ENCODE measurements around the gene ZFP42. TPM values are rescaled to one million over a fixed set of nuclear protein-coding genes. Genes with fewer than 3 reads are reported as not detected.

Gene ZFP42
- total RNA-seq (under 0.01 TPM), polyA plus RNA-seq (ENCODE audit: insufficient read depth in 1 of 8, insufficient read length in 8 of 8, low replicate concordance in 1 of 8) (under 1 TPM; 0.05 to 0.40 (median 0.10) TPM)
- long read RNA-seq, donor 1 = 0 reads
- long read RNA-seq, donor 2 = 0 reads
- long read RNA-seq, donor 3 = 0 reads
- long read RNA-seq, donor 4 = 0 reads
- long read RNA-seq, donor 5 = 0 reads
- long read RNA-seq, donor 6 = 0 reads
- long read RNA-seq, donor 7 = 0 reads
- long read RNA-seq, donor 8 = 0 reads
- long read RNA-seq, donor 9 = 0 reads
- long read RNA-seq, donor 10 = 0 reads
- long read RNA-seq, donor 11 = 0 reads

DNA sequence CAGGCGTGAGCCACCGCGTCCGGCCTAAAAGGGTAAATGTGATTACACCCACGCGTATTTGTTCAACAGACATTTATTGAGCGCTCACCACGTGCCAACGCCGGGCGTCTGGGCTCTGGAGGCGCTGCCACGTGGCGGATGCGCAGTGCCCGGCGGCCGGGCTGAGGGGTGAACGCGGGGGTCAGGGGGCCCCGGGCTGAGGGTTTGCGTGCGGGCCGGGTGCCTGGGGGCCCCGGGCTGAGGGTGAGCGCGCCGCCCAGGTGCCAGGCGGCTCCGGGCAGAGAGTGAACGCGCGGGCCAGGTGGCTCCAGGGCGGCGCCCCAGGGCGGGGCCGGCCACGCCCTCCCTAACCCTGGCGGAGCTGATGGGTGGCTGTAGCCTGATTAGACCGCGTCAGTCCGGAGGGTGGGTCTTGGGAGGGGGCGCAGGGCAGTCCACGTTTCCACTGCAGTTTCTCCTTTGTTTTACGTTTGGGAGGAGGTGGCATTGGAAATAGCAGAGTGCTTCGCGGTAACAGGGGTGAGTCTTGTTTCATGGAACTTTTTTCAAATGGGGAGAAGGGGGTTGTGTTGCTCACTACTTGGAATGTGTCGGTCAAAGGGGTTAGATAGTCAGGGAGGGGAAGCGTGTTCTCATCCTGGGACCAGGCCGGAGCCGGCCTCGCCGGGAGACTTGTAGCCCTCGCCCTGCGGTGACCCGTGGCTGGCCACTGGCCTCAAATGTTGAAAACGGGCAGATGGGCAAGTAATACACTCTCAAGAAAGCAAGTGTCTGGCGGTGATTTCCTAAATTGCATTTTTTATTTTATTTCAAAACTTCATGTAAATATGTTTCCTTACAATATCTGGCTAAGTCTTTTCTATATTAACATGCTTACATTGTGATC, at the start of gene ZFP42:
Gene ZFP42, plus strand, starts transcription at position 450 of the 886 bp plus-strand sequence. CDS start 7,037 bp downstream, outside the sequence.
- H3K4me1 ChIP-seq (ENCODE audit: control insufficient read depth, insufficient read depth, low read length) = no peaks in the 10 kb centered on the region
- WGBS (ENCODE audit: insufficient coverage) = 17% methylated on average over 51 of the region's 58 CpGs
- H3K27me3 ChIP-seq (ENCODE audit: control insufficient read depth, insufficient read depth, low read length) = peaks cover 12% of the 10 kb centered on the region
- no peak within 1 kb of the TSS for H3K4me3 ChIP-seq (ENCODE audit: low read length)
- no peaks in the 10 kb centered on the region for H3K36me3 ChIP-seq (ENCODE audit: control insufficient read depth, insufficient read depth, low read length)
- H3K9me3 ChIP-seq (replicated peaks; ENCODE audit: control insufficient read depth, low read depth, low read length) = peaks cover 4% of the 10 kb centered on the region
- no peak within 1 kb of the TSS for H3K27ac ChIP-seq (ENCODE audit: low read length)
- no peak for DNase-seq

- H3K27ac ChIP-seq (ENCODE audit: low read length) = no peak overlapping the region
- DNase-seq = no peak
- no CpG with 5 or more reads among the region's 2 CpGs for WGBS (ENCODE audit: insufficient coverage)
- no peaks in the 10 kb centered on the region for H3K27me3 ChIP-seq (ENCODE audit: control insufficient read depth, insufficient read depth, low read length)
- no peaks in the 10 kb centered on the region for H3K9me3 ChIP-seq (replicated peaks; ENCODE audit: control insufficient read depth, low read depth, low read length)
- no peak overlapping the region for H3K4me3 ChIP-seq (ENCODE audit: low read length)
- peaks cover 3% of the 10 kb centered on the region for H3K4me1 ChIP-seq (ENCODE audit: control insufficient read depth, insufficient read depth, low read length)
- no peaks in the 10 kb centered on the region for H3K36me3 ChIP-seq (ENCODE audit: control insufficient read depth, insufficient read depth, low read length)
Measured at GRCh38 chr4:187961171-187961570, 34.4 kb upstream of the ZFP42 start.

DNA sequence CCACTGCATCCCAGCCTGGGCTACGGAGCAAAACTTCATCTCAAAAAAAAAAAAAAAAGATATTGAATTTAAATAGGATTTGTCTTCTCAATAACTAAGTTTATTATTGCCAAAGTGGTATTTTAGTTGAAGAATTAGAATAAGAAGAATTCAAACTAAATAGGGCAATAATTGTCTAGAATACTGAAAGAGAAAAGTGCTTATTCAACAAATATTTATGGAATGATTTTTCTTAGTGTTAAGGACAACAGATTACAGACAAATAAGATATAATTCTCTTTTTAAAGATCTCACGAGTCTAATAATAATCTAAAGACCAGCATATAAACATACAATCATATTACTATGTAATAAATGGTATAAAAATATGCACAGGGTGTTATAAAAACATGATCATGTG, 33.6 kb upstream of the ZFP42 start:
- Histone ChIP-seq H3K27me3 (ENCODE audit: control insufficient read depth, insufficient read depth, low read length) (no peaks in the 10 kb centered on the region), H3K4me1 (ENCODE audit: control insufficient read depth, insufficient read depth, low read length) (peaks cover 3% of the 10 kb centered on the region), H3K4me3 (ENCODE audit: low read length) (no peak overlapping the region), H3K36me3 (ENCODE audit: control insufficient read depth, insufficient read depth, low read length) (no peaks in the 10 kb centered on the region), H3K9me3 (replicated peaks; ENCODE audit: control insufficient read depth, low read depth, low read length) (no peaks in the 10 kb centered on the region), H3K27ac (ENCODE audit: low read length) (no peak overlapping the region)
- no peak for DNase-seq
- no CpG with 5 or more reads among the region's 2 CpGs for WGBS (ENCODE audit: insufficient coverage)

GRCh38 chr4:187962926-187963325, 32.6 kb upstream of the ZFP42 start:
- Histone ChIP-seq H3K4me1 (ENCODE audit: control insufficient read depth, insufficient read depth, low read length) (peaks cover 3% of the 10 kb centered on the region), H3K4me3 (ENCODE audit: low read length) (no peak overlapping the region), H3K27ac (ENCODE audit: low read length) (peak overlapping the region; percentile 55), H3K36me3 (ENCODE audit: control insufficient read depth, insufficient read depth, low read length) (no peaks in the 10 kb centered on the region), H3K9me3 (replicated peaks; ENCODE audit: control insufficient read depth, low read depth, low read length) (no peaks in the 10 kb centered on the region), H3K27me3 (ENCODE audit: control insufficient read depth, insufficient read depth, low read length) (no peaks in the 10 kb centered on the region)
- WGBS (ENCODE audit: insufficient coverage) = 13% methylated on average over 1 of the region's 3 CpGs
- DNase-seq = peak; percentile 86

- Histone ChIP-seq H3K27me3 (ENCODE audit: control insufficient read depth, insufficient read depth, low read length) (no peaks in the 10 kb centered on the region), H3K9me3 (replicated peaks; ENCODE audit: control insufficient read depth, low read depth, low read length) (no peaks in the 10 kb centered on the region), H3K4me1 (ENCODE audit: control insufficient read depth, insufficient read depth, low read length) (peaks cover 3% of the 10 kb centered on the region), H3K4me3 (ENCODE audit: low read length) (no peak overlapping the region), H3K36me3 (ENCODE audit: control insufficient read depth, insufficient read depth, low read length) (no peaks in the 10 kb centered on the region), H3K27ac (ENCODE audit: low read length) (no peak overlapping the region)
- 95% methylated on average over 7 of the region's 8 CpGs for WGBS (ENCODE audit: insufficient coverage)
- DNase-seq = no peak
Measured at GRCh38 chr4:187965726-187966125, 29.8 kb upstream of the ZFP42 start.

DNA sequence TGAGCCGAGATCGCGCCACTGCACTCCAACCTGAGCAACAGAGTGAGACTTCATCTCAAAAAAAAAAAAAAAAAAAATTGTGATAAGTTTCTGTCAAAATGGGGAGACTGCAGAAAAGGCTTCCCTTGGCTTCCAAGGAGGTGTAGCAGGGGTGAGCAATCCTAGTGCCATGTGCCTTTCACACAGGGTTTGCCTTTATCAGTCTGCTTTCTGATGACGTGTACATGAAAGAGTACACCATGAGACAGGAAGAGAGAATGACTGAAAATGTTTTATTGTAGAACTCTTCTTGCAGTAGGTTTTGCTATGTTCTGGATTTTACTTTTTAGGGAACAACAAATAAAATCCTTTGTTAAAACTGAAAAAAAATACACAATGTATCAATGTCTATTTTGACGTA, 23.4 kb upstream of the ZFP42 start:
- DNase-seq = no peak

DNA sequence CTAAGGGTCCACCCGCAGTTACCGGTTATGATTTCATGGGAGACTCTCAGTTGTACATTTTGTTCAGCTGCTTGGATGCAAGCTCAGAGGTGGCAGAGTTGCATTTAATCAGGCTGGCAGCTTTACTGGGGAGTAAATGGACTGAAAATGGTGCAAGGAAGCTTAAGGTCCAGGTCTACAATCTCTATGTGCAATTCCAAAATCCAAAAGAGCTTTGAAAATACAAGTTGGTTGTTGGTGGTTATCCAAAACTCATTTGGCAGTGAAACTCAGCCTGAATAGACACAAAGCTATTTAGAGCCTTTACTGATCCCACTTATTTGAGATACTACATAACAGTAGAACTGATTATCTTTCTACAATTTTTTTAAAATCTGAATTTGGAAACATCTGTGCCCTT, 11.8 kb upstream of the ZFP42 start:
- H3K36me3 ChIP-seq (ENCODE audit: control insufficient read depth, insufficient read depth, low read length) = no peaks in the 10 kb centered on the region
- WGBS (ENCODE audit: insufficient coverage) = 100% methylated on average over 1 of the region's 2 CpGs
- no peak overlapping the region for H3K4me3 ChIP-seq (ENCODE audit: low read length)
- H3K27me3 ChIP-seq (ENCODE audit: control insufficient read depth, insufficient read depth, low read length) = no peaks in the 10 kb centered on the region
- H3K27ac ChIP-seq (ENCODE audit: low read length) = no peak overlapping the region
- peak; percentile 16 for DNase-seq
- no peaks in the 10 kb centered on the region for H3K9me3 ChIP-seq (replicated peaks; ENCODE audit: control insufficient read depth, low read depth, low read length)
- H3K4me1 ChIP-seq (ENCODE audit: control insufficient read depth, insufficient read depth, low read length) = no peaks in the 10 kb centered on the region

More for the DNA sequence above, 23.4 kb upstream of the ZFP42 start:
- no CpG with 5 or more reads among the region's 5 CpGs for WGBS (ENCODE audit: insufficient coverage)
- no peak overlapping the region for H3K27ac ChIP-seq (ENCODE audit: low read length)
- H3K27me3 ChIP-seq (ENCODE audit: control insufficient read depth, insufficient read depth, low read length) = no peaks in the 10 kb centered on the region
- no peaks in the 10 kb centered on the region for H3K9me3 ChIP-seq (replicated peaks; ENCODE audit: control insufficient read depth, low read depth, low read length)
- H3K4me1 ChIP-seq (ENCODE audit: control insufficient read depth, insufficient read depth, low read length) = no peaks in the 10 kb centered on the region
- no peak overlapping the region for H3K4me3 ChIP-seq (ENCODE audit: low read length)
- no peaks in the 10 kb centered on the region for H3K36me3 ChIP-seq (ENCODE audit: control insufficient read depth, insufficient read depth, low read length)

DNA sequence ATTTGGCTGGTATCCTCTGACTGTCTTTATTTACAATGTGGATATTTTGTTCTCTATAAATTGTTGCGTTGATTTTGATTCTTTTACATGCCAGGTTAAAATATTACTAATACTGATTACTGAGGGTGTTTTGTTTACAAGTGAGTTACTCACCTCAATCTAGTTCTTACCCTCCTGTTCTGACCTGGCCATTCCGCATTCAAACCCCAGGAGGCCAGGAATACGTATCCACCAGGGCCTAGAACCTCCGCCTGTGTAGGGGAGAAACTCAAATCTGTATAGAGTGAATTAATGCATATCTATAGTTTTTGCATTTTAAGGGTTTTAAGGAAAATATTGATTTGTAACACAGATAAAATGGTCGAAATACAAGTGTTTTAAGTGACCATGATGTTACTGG, 2.6 kb upstream of the ZFP42 start:
- no peaks in the 10 kb centered on the region for H3K36me3 ChIP-seq (ENCODE audit: control insufficient read depth, insufficient read depth, low read length)
- peaks cover 12% of the 10 kb centered on the region for H3K27me3 ChIP-seq (ENCODE audit: control insufficient read depth, insufficient read depth, low read length)
- H3K27ac ChIP-seq (ENCODE audit: low read length) = no peak overlapping the region
- no peak overlapping the region for H3K4me3 ChIP-seq (ENCODE audit: low read length)
- no peaks in the 10 kb centered on the region for H3K4me1 ChIP-seq (ENCODE audit: control insufficient read depth, insufficient read depth, low read length)
- no CpG with 5 or more reads among the region's 5 CpGs for WGBS (ENCODE audit: insufficient coverage)
- DNase-seq = no peak
- H3K9me3 ChIP-seq (replicated peaks; ENCODE audit: control insufficient read depth, low read depth, low read length) = peaks cover 4% of the 10 kb centered on the region

- 0% methylated on average over 1 of the region's 6 CpGs for WGBS (ENCODE audit: insufficient coverage)
- H3K9me3 ChIP-seq (replicated peaks; ENCODE audit: control insufficient read depth, low read depth, low read length) = peaks cover 4% of the 10 kb centered on the region
Measured at GRCh38 chr4:187993827-187994226, 1.7 kb upstream of the ZFP42 start.

GRCh38 chr4:187996502-187997177, 1.1 kb downstream of the ZFP42 start:
- peaks cover 12% of the 10 kb centered on the region for H3K27me3 ChIP-seq (ENCODE audit: control insufficient read depth, insufficient read depth, low read length)
- peak; percentile 8 for DNase-seq
- no peaks in the 10 kb centered on the region for H3K4me1 ChIP-seq (ENCODE audit: control insufficient read depth, insufficient read depth, low read length)
- H3K27ac ChIP-seq (ENCODE audit: low read length) = no peak overlapping the region
- no peak overlapping the region for H3K4me3 ChIP-seq (ENCODE audit: low read length)
- 13% methylated on average over 23 of the region's 34 CpGs for WGBS (ENCODE audit: insufficient coverage)
- no peaks in the 10 kb centered on the region for H3K36me3 ChIP-seq (ENCODE audit: control insufficient read depth, insufficient read depth, low read length)
- peaks cover 4% of the 10 kb centered on the region for H3K9me3 ChIP-seq (replicated peaks; ENCODE audit: control insufficient read depth, low read depth, low read length)

More at GRCh38 chr4:187993827-187994226, 1.7 kb upstream of the ZFP42 start:
- Histone ChIP-seq H3K4me3 (ENCODE audit: low read length) (no peak overlapping the region), H3K27me3 (ENCODE audit: control insufficient read depth, insufficient read depth, low read length) (peaks cover 12% of the 10 kb centered on the region), H3K27ac (ENCODE audit: low read length) (no peak overlapping the region), H3K36me3 (ENCODE audit: control insufficient read depth, insufficient read depth, low read length) (no peaks in the 10 kb centered on the region), H3K4me1 (ENCODE audit: control insufficient read depth, insufficient read depth, low read length) (no peaks in the 10 kb centered on the region)
- DNase-seq = no peak
